Prostate gland (tissue), 2 donors: ENCODE data around the gene ACTN1.

Experiments used
- POLR2A ChIP-seq: fragments of 450-650 bp; IDR thresholded peaks from one replicate; pipeline ENCODE4 v1.6.1; 2016; ENCODE audit warnings: antibody characterized with exemption, mild to moderate bottlenecking
- POLR2AphosphoS5 ChIP-seq: sonication (generic); formaldehyde crosslinking; IDR thresholded peaks from one replicate; pipeline ENCODE4 v1.6.1; 2017; ENCODE audit warnings: antibody characterized with exemption
- TF ChIP-seq, protein P1 (sequence below), 4 experiments: fragments of 200-600 bp in 2 of 4; fragments of 450-650 bp in 2 of 4; sonication (generic) in 2 of 4; IDR thresholded peaks; 1 replicate in 3 of 4; 2 replicates in 1 of 4; pipeline ENCODE4 v1.5.1; 2016 to 2019; ENCODE audit warnings: antibody characterized with exemption in 4 of 4, mild to moderate bottlenecking in 2 of 4, moderate library complexity in 2 of 4

DNA sequence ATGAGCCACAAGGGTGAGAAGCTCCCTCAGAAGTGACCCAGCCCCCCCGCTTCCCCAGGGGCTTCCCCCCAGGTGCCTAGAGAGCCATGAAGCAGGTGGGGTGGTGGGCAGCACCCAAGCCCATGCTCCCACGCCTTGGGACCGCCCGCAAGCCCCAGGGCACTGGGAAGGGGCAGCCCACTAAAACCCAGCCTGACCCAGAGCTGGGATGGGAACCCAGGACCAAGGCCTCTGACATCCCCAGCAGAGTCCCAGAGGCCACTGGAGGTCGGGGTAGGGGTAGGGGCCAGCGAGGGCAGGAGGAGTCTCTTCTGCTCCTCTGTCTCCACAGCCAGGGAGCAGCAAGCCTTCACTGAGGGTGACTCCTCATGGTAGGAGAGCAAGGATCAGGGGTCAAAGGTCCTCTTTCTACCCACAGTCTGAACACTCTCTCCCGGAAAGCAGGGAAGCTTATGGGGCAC lies 99.8 kb downstream of the ACTN1 start:
- TF ChIP-seq POLR2A (no peak), POLR2AphosphoS5 (no peak)
- TF ChIP-seq, protein P1, sequence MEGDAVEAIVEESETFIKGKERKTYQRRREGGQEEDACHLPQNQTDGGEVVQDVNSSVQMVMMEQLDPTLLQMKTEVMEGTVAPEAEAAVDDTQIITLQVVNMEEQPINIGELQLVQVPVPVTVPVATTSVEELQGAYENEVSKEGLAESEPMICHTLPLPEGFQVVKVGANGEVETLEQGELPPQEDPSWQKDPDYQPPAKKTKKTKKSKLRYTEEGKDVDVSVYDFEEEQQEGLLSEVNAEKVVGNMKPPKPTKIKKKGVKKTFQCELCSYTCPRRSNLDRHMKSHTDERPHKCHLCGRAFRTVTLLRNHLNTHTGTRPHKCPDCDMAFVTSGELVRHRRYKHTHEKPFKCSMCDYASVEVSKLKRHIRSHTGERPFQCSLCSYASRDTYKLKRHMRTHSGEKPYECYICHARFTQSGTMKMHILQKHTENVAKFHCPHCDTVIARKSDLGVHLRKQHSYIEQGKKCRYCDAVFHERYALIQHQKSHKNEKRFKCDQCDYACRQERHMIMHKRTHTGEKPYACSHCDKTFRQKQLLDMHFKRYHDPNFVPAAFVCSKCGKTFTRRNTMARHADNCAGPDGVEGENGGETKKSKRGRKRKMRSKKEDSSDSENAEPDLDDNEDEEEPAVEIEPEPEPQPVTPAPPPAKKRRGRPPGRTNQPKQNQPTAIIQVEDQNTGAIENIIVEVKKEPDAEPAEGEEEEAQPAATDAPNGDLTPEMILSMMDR (IDR thresholded peaks at IDR 0.05): no peak
